ENCODE results near the gene RTN4. TPM values are rescaled to one million over a fixed set of nuclear protein-coding genes. Genes with fewer than 3 reads are reported as not detected.

The RTN4 gene
- total and polyA plus RNA-seq, 2 experiments from 2014 or later, result 284 to 455 TPM

GRCh38 chr2:54969940-54970338 is 80.3 kb downstream of the RTN4 start:
- 91% methylated on average over 7 of the region's 7 CpGs for WGBS (ENCODE audit: low lambda C conversion rate, missing lambda C conversion rate)
- TF ChIP-seq EZH2phosphoT487 (IDR thresholded peaks at IDR 0.05; ENCODE audit: low read depth, severe bottlenecking, unreplicated experiment), result no peak
- Histone ChIP-seq H3K4me1 (ENCODE audit: insufficient read depth) (no peaks in the 10 kb centered on the region), H3K27ac (no peak overlapping the region), H3K4me2 (no peak overlapping the region), H3K9me2 (replicated peaks; ENCODE audit: insufficient read depth) (no peaks in the 10 kb centered on the region), H3K79me2 (peaks cover 37% of the 10 kb centered on the region), H3K4me3 (no peak overlapping the region), H3K27me3 (no peaks in the 10 kb centered on the region), H3K36me3 (replicated peaks; ENCODE audit: insufficient read depth, low read depth) (no peaks in the 10 kb centered on the region), H3K9me3 (ENCODE audit: low read depth) (no peaks in the 10 kb centered on the region), H4K20me1 (ENCODE audit: insufficient read depth, poor library complexity, severe bottlenecking) (peaks cover 21% of the 10 kb centered on the region), H2AFZ (no peak overlapping the region)
- DNase-seq (ENCODE audit: low spot score), result no peak

DNA sequence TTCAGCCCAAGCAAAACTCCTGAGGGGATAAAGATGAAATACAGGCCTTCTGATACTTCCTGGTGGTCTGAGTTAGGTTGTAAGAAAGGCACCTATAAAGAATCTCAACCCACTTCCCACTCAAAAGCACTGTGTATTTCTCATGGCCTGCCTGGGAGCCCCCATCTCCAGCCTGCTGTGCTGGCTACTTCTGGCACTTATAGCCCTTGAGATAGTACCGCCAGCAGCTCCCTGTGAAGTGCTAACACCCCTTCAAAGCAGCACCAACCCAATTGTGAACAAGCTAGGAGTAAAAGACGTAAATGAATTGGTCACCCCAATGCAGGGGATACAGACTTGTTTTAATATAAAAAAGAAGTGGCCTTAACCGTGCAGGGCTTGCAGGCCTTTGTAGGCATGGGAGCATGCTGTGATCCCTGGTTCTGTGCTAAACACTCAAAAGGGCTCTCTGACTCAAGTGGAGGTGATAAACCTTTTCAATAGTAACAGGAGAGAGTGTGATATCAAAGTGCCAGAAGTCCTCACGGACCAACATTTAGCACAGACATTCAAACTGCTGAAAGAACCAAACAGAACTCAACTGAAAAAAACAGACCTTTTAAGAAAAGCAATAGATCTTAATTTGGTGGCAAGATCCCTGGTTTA is 80.8 kb downstream of the RTN4 start:
- WGBS (ENCODE audit: low lambda C conversion rate, missing lambda C conversion rate), result 95% methylated on average over 4 of the region's 4 CpGs
- H4K20me1 ChIP-seq (ENCODE audit: insufficient read depth, poor library complexity, severe bottlenecking), result peaks cover 15% of the 10 kb centered on the region
- peaks cover 32% of the 10 kb centered on the region for H3K79me2 ChIP-seq
- no peak for DNase-seq (ENCODE audit: low spot score)
- no peak overlapping the region for H3K4me2 ChIP-seq
- no peaks in the 10 kb centered on the region for H3K27me3 ChIP-seq
- H3K4me3 ChIP-seq, result no peak overlapping the region
- H3K9me3 ChIP-seq (ENCODE audit: low read depth), result no peaks in the 10 kb centered on the region
- TF ChIP-seq EZH2phosphoT487 (IDR thresholded peaks at IDR 0.05; ENCODE audit: low read depth, severe bottlenecking, unreplicated experiment) (no peak), EZH2 (IDR thresholded peaks at IDR 0.05; ENCODE audit: borderline replicate concordance) (no peak), CTCF (IDR thresholded peaks at IDR 0.05; ENCODE audit: poor library complexity) (no peak)
- H2AFZ ChIP-seq, result no peak overlapping the region
- H3K27ac ChIP-seq, result no peak overlapping the region
- no peaks in the 10 kb centered on the region for H3K9me2 ChIP-seq (replicated peaks; ENCODE audit: insufficient read depth)
- no peaks in the 10 kb centered on the region for H3K36me3 ChIP-seq (replicated peaks; ENCODE audit: insufficient read depth, low read depth)
- no peaks in the 10 kb centered on the region for H3K4me1 ChIP-seq (ENCODE audit: insufficient read depth)

DNA sequence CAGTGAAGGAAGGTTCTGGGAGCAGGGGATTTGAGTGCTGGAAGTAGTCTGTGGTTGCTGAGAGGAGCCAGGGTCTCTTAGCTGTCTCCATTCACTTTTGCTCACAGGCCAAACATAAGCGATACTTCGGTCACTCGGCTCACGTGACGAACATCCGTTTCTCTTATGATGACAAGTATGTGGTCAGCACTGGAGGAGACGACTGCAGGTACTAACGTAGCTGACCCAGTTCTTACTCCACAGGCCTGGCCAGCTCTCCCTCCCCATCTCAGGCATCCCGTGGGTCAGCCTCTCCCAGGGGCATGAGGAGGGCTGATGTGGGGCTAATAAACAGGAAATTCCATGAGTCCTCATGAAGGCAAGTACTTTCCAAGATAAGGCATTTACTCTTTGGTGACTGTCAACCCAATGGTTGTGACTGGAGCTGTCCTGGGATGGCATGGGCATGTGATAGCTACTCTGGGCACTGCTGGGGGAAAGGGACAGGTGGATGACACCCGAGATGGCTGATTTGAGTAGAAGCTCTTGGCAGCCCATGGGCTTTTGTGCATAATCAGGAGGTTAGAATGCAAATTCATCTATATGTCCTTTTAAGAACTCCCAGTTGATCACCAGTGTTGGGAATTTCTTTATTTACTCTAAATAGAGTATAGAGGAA is 81.6 kb downstream of the RTN4 start:
- Histone ChIP-seq H3K4me2 (no peak overlapping the region), H3K4me1 (ENCODE audit: insufficient read depth) (no peaks in the 10 kb centered on the region), H4K20me1 (ENCODE audit: insufficient read depth, poor library complexity, severe bottlenecking) (peaks cover 8% of the 10 kb centered on the region), H3K9me3 (ENCODE audit: low read depth) (no peaks in the 10 kb centered on the region), H3K4me3 (no peak overlapping the region), H3K27me3 (no peaks in the 10 kb centered on the region), H3K27ac (no peak overlapping the region), H2AFZ (no peak overlapping the region), H3K9me2 (replicated peaks; ENCODE audit: insufficient read depth) (no peaks in the 10 kb centered on the region), H3K79me2 (peaks cover 25% of the 10 kb centered on the region), H3K36me3 (replicated peaks; ENCODE audit: insufficient read depth, low read depth) (no peaks in the 10 kb centered on the region)
- no peak for TF ChIP-seq CTCF (IDR thresholded peaks at IDR 0.05; ENCODE audit: poor library complexity)
- no peak for TF ChIP-seq EZH2 (IDR thresholded peaks at IDR 0.05; ENCODE audit: borderline replicate concordance)
- no peak for TF ChIP-seq EZH2phosphoT487 (IDR thresholded peaks at IDR 0.05; ENCODE audit: low read depth, severe bottlenecking, unreplicated experiment)
- DNase-seq (ENCODE audit: low spot score), result no peak
- WGBS (ENCODE audit: low lambda C conversion rate, missing lambda C conversion rate), result 96% methylated on average over 10 of the region's 10 CpGs

- no peaks in the 10 kb centered on the region for H3K36me3 ChIP-seq (replicated peaks; ENCODE audit: insufficient read depth, low read depth)
- H3K79me2 ChIP-seq, result peaks cover 16% of the 10 kb centered on the region
- H2AFZ ChIP-seq, result no peak overlapping the region
- H4K20me1 ChIP-seq (ENCODE audit: insufficient read depth, poor library complexity, severe bottlenecking), result no peaks in the 10 kb centered on the region
- DNase-seq (ENCODE audit: low spot score), result no peak
- TF ChIP-seq CTCF (IDR thresholded peaks at IDR 0.05; ENCODE audit: poor library complexity) (no peak), EZH2 (IDR thresholded peaks at IDR 0.05; ENCODE audit: borderline replicate concordance) (no peak), EZH2phosphoT487 (IDR thresholded peaks at IDR 0.05; ENCODE audit: low read depth, severe bottlenecking, unreplicated experiment) (no peak)
- H3K27me3 ChIP-seq, result no peaks in the 10 kb centered on the region
- WGBS (ENCODE audit: low lambda C conversion rate, missing lambda C conversion rate), result 94% methylated on average over 18 of the region's 18 CpGs
- H3K4me2 ChIP-seq, result no peak overlapping the region
- H3K27ac ChIP-seq, result no peak overlapping the region
- H3K9me2 ChIP-seq (replicated peaks; ENCODE audit: insufficient read depth), result no peaks in the 10 kb centered on the region
- no peaks in the 10 kb centered on the region for H3K9me3 ChIP-seq (ENCODE audit: low read depth)
- H3K4me3 ChIP-seq, result no peak overlapping the region
- H3K4me1 ChIP-seq (ENCODE audit: insufficient read depth), result no peaks in the 10 kb centered on the region
Observed at GRCh38 chr2:54967759-54968365, 82.4 kb downstream of the RTN4 start.
